Measurements from ENCODE around the gene SPINK7.

GRCh38 chr5:148314731-148315130 lies 2.5 kb downstream of the SPINK7 start:
- no peak for TF ChIP-seq GATA3 (IDR thresholded peaks at IDR 0.05; ENCODE audit: low read depth, low read length)
- TF ChIP-seq GATA2 (IDR thresholded peaks at IDR 0.05; ENCODE audit: low read depth, low read length) = no peak

Measured in SH-SY5Y (cell line).